Common myeloid progenitor, CD34-positive (primary cell): Measurements from ENCODE around the gene RAB11FIP4.

ENCODE experiments used
- CTCF ChIA-PET: fragments of 350-600 bp; sonication (Branson Sonifier 250); formaldehyde crosslinking; loops from one replicate; lab custom pipeline; 2021; ENCODE audit warnings: antibody characterized with exemption; lab: Charles Lee
- POLR2A ChIA-PET: fragments of 350-600 bp; sonication (Branson Sonifier 250); formaldehyde crosslinking; loops from one replicate; lab custom pipeline; 2021; ENCODE audit warnings: antibody characterized with exemption; lab: Charles Lee
- DNase-seq, 3 donors: peaks; one replicate each; pipeline versions ENCODE4 v3.0.0 to v3.0.0-alpha.2; 2013
- H3K27ac ChIP-seq, 2 experiments: 1 replicate in 1 of 2; 2 replicates in 1 of 2; pipeline ENCODE4 v1.7.0; 2013; ENCODE audit warnings: inconsistent platforms in 2 of 2, low read length in 2 of 2, mild to moderate bottlenecking in 2 of 2, low read depth in 1 of 2, moderate library complexity in 1 of 2; ENCODE audit not compliant: severe bottlenecking in 2 of 2, insufficient read depth in 1 of 2, poor library complexity in 1 of 2
- H3K27me3 ChIP-seq, 5 experiments: replicated peaks in 2 of 5; 1 replicate in 3 of 5; 2 replicates in 2 of 5; pipeline versions ENCODE4 v1.6.1 to v1.7.0; 2013; ENCODE audit warnings: low read length in 4 of 5, mild to moderate bottlenecking in 2 of 5, moderate library complexity in 2 of 5, inconsistent platforms in 1 of 5; ENCODE audit not compliant: insufficient read depth in 5 of 5, control insufficient read depth in 4 of 5
- H3K36me3 ChIP-seq, 4 experiments: 1 replicate in 2 of 4; 2 replicates in 2 of 4; pipeline versions ENCODE4 v1.6.1 to v1.7.0; 2013; ENCODE audit warnings: low read length in 3 of 4, control low read depth in 1 of 4, mild to moderate bottlenecking in 1 of 4; ENCODE audit not compliant: control insufficient read depth in 4 of 4, insufficient read depth in 4 of 4
- H3K4me1 ChIP-seq, 4 experiments: 1 replicate in 3 of 4; 2 replicates in 1 of 4; pipeline versions ENCODE4 v1.6.1 to v1.7.1; 2013; ENCODE audit warnings: low read length in 3 of 4, mild to moderate bottlenecking in 3 of 4, control low read depth in 1 of 4, inconsistent platforms in 1 of 4, moderate library complexity in 1 of 4; ENCODE audit not compliant: control insufficient read depth in 4 of 4, insufficient read depth in 4 of 4; ENCODE audit errors: control extremely low read depth in 1 of 4
- H3K4me3 ChIP-seq, 7 experiments: 1 replicate in 4 of 7; 2 replicates in 3 of 7; pipeline versions ENCODE4 v1.5.1 to v1.7.0; 2013; ENCODE audit warnings: mild to moderate bottlenecking in 7 of 7, low read length in 6 of 7, moderate library complexity in 6 of 7, inconsistent platforms in 2 of 7, low read depth in 2 of 7, control low read depth in 1 of 7; ENCODE audit not compliant: insufficient read depth in 4 of 7, control insufficient read depth in 1 of 7; ENCODE audit errors: extremely low read depth in 1 of 7
- H3K9me3 ChIP-seq, 5 experiments: 1 replicate in 4 of 5; 2 replicates in 1 of 5; pipeline versions ENCODE4 v1.6.1 to v1.7.1; 2013; ENCODE audit warnings: low read length in 4 of 5, mild to moderate bottlenecking in 2 of 5, inconsistent platforms in 1 of 5, low read depth in 1 of 5, moderate library complexity in 1 of 5; ENCODE audit not compliant: control insufficient read depth in 4 of 5, insufficient read depth in 2 of 5; ENCODE audit errors: control extremely low read depth in 1 of 5
- WGBS: methylation state at CpG from one replicate; pipeline ENCODE4 v1.1.5; 2013; ENCODE audit not compliant: insufficient coverage; 5-methylcytosine and 5-hydroxymethylcytosine counted together

RAB11FIP4 gene

DNA sequence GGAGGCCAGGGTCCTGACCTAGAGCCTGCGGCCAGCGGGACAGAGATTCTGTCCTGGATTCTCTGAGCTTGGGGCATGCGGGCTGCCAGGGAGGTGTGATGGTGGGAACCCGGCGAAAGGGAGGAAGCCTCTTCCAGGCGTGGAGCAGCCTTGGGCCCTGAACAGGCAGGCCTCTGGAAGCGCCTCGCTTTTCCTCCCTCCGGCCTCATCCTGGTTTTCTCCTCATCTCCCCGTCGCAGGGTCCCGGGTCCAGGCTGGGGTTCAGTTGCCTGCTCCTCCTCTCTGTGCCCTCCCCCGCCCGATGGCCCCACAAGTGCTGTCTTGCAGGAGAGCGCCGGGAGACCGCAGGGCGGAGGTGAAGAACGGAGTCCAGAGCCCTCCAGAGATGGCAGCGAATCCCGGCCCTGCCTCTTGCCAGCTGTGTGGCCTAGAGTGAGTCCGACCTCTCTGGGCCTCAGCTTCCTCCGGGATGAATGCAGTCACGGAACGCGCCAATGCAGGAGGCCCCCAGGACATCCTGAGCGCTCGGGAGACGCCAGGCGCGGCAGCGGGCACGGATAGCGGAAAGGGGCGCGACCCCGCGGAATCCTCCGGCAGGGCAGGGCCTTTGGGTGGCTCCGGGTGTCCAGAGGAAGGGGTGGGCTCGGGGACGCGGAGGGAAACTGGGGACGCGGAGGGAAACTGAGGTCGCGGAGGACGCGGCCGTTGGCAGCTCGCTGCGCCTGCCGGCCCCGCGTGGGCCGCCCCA, 553 bp upstream of the RAB11FIP4 start:
- ChIA-PET POLR2A (no interaction called here), CTCF (interaction anchor here (1.0 to 4.4 kb wide), 7 partner anchors 11 to 132 kb away, joined by 3 to 56 read pairs (median 10); no protein-coding TSS in a partner anchor)
- no peaks in the 10 kb centered on the region for H3K9me3 ChIP-seq
- H3K27me3 ChIP-seq, result peaks cover 5 to 49% (median 43%) of the 10 kb centered on the region in 5 experiments
- H3K36me3 ChIP-seq, result no peaks in the 10 kb centered on the region
- H3K4me3 ChIP-seq, result peak overlapping the region in 6 of 7 experiments; percentile 34 to 70 (median 54)
- peaks cover 0 to 15% (median 12%) of the 10 kb centered on the region in 4 experiments for H3K4me1 ChIP-seq
- no peak for DNase-seq
- H3K27ac ChIP-seq, result no peak overlapping the region
- WGBS, result 11% methylated on average over 40 of the region's 56 CpGs

DNA sequence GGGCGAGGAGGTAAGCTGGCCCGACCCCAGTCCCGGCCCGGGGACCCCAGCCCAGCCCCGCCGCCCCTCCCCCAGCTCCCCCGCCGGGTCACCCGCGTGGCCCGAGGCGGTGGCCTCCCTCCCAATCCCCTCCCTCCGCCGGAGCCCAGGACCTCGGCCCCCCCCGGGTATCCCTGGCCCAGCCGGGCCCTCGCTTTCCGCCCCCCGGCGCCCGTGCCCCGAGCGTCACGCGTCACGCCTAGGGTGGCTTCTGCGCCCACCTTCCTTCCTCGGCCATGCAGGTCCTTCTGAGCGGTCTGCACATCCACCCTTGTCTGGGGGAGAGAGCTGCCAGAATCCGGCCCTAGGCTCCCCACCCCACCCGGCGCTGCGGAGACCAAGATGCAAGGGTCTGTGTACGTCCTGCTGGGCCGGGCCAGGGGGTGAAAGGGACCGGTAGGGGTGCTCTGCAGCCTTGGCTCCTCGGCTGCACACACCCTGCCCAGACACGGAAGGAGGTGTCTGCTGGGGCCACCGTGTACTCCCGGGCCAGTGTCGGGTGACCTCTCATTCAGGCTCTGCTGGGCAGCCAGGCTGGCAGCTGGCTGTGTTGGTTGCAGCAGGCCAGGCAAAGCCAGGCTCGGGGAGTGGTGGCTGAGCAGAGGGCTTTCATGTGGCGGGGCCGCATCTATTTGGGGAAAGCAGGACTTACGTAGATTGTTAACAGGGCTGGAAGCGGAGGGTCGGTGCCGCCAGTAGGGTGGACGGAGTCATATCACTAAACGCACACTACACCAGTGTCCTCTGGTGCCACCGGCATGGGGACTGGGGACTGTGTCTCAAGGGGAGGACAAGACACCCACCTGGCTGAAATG, 754 bp downstream of the RAB11FIP4 start:
- no peaks in the 10 kb centered on the region for H3K36me3 ChIP-seq
- DNase-seq, result no peak
- no peak overlapping the region for H3K27ac ChIP-seq
- ChIA-PET CTCF (interaction anchor here (1.4 to 3.5 kb wide), 4 partner anchors 19 to 134 kb away, joined by 3 to 19 read pairs (median 5); no protein-coding TSS in a partner anchor), POLR2A (no interaction called here)
- peaks cover 0 to 13% (median 8%) of the 10 kb centered on the region in 4 experiments for H3K4me1 ChIP-seq
- WGBS, result 22% methylated on average over 39 of the region's 52 CpGs
- no peaks in the 10 kb centered on the region for H3K9me3 ChIP-seq
- peaks cover 5 to 49% (median 42%) of the 10 kb centered on the region in 5 experiments for H3K27me3 ChIP-seq
- H3K4me3 ChIP-seq, result peak overlapping the region in 5 of 7 experiments; percentile 11 to 60 (median 38)

DNA sequence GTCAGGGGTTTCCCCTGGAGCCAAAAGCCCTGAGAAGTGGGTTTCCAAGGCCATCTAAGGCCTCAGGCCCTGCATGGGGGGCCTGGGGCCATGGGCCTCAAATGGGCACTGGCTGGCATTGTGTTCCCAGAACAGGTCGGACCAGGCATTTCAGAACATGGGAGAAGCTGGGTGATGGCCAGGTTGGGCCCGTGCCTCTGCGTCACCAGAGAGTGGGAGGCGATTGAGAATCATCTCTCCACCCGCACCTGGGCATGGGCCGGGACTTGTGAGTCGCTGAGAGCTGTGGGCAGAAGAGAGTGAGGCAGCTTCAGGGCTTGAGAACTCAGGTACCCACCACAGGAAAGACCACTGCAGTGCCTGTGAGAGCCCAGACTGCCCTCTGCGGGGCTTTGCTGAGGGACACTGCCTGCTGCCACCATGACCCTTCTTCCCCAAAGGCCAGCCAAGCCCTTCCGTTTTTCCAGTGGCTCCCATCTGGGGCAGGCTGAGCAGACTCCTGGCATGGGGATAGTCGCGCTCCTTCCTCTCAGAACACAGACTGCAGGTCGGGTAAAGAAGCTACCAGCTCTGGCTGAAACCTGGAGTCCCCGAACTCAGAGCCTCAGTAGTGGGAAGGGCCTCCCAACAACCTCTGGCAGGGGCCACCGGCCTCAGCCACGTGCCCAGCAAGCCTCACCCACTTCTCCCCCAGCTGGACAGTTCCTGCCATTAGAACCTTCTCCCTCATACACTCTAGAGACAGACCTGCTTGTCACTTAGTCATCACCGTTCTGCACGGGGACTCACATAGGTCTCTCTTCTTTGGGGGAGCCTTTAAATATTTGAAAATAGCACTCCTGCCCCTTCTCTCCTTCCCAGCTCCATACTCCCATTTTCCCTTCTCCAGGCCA, 1.6 kb downstream of the RAB11FIP4 start:
- Histone ChIP-seq H3K9me3 (no peaks in the 10 kb centered on the region), H3K27me3 (peaks cover 5 to 49% (median 42%) of the 10 kb centered on the region in 5 experiments), H3K4me1 (peaks cover 0 to 13% (median 8%) of the 10 kb centered on the region in 4 experiments), H3K4me3 (no peak overlapping the region), H3K36me3 (no peaks in the 10 kb centered on the region), H3K27ac (no peak overlapping the region)
- ChIA-PET CTCF (interaction anchor here (0.8 to 1.9 kb wide), 4 partner anchors 11 to 133 kb away, joined by 3 to 6 read pairs (median 4); no protein-coding TSS in a partner anchor), POLR2A (no interaction called here)
- no peak for DNase-seq
- 82% methylated on average over 15 of the region's 17 CpGs for WGBS

GRCh38 chr17:31393749-31394146, 2.3 kb downstream of the RAB11FIP4 start:
- no peaks in the 10 kb centered on the region for H3K36me3 ChIP-seq
- peaks cover 5 to 49% (median 41%) of the 10 kb centered on the region in 5 experiments for H3K27me3 ChIP-seq
- H3K27ac ChIP-seq, result no peak overlapping the region
- no peak overlapping the region for H3K4me3 ChIP-seq
- ChIA-PET CTCF (interaction anchor here (0.6 to 1.9 kb wide), 5 partner anchors 11 to 132 kb away, joined by 3 to 6 read pairs (median 3); no protein-coding TSS in a partner anchor), POLR2A (no interaction called here)
- 94% methylated on average over 6 of the region's 7 CpGs for WGBS
- DNase-seq, result no peak
- no peaks in the 10 kb centered on the region for H3K9me3 ChIP-seq
- peaks cover 0 to 13% (median 8%) of the 10 kb centered on the region in 4 experiments for H3K4me1 ChIP-seq

GRCh38 chr17:31394544-31394943, 3.1 kb downstream of the RAB11FIP4 start:
- ChIA-PET POLR2A (no interaction called here), CTCF (interaction anchor here (0.6 to 1.4 kb wide), 2 partner anchors 67 to 69 kb away, joined by 3 read pairs; no protein-coding TSS in a partner anchor)
- Histone ChIP-seq H3K27me3 (peaks cover 5 to 45% (median 38%) of the 10 kb centered on the region in 5 experiments), H3K27ac (no peak overlapping the region), H3K36me3 (no peaks in the 10 kb centered on the region), H3K4me1 (peaks cover 0 to 12% (median 8%) of the 10 kb centered on the region in 4 experiments), H3K4me3 (no peak overlapping the region), H3K9me3 (no peaks in the 10 kb centered on the region)
- peak; percentile 73 to 94 (median 91) for DNase-seq
- WGBS, result 48% methylated on average over 2 of the region's 11 CpGs

DNA sequence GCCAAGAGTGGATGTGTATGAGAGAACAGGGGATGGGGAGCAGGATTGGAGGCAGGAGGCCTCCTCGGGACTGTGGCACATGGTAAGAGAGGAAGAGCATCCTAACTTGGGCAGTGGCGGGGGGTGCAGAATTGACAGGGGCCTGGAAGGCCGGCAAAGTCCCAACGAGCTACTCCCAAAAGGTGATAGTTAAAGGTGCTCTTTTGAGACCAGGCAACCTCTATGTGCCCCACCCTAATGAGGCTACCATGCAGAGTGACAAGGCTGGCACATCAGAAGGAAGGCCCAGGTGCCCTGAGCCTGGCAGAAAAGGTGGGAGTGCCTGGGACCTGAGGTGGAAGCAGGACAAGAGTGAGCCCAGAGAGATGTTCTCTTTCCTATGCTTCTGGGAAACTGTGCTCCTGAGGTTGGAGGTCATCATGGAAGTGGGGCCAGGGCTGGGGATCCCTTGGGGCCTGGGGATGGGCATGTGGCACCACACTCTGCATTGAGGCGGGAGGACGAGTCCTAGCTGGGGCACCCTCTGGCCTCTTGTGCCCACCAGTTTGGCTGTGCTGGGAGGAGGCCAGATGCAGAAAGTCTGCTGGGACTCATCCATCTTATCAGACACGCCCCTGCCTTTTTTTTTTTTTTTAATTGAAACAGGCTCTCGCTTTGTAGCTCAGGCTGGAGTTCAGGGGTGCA, 5.9 kb downstream of the RAB11FIP4 start:
- Histone ChIP-seq H3K4me3 (no peak overlapping the region), H3K4me1 (no peaks in the 10 kb centered on the region), H3K9me3 (no peaks in the 10 kb centered on the region), H3K36me3 (no peaks in the 10 kb centered on the region), H3K27ac (no peak overlapping the region), H3K27me3 (peaks cover 5 to 21% (median 20%) of the 10 kb centered on the region in 5 experiments)
- ChIA-PET POLR2A (no interaction called here), CTCF (interaction anchor here (0.6 to 1.4 kb wide), 5 partner anchors 7 to 95 kb away, joined by 3 read pairs; no protein-coding TSS in a partner anchor)
- DNase-seq, result no peak
- WGBS, result 94% methylated on average over 6 of the region's 8 CpGs
